ENCODE results near the gene PPP2R5E. TPM values are rescaled to one million over a fixed set of nuclear protein-coding genes. Genes with fewer than 3 reads are reported as not detected.

PPP2R5E gene
- total RNA-seq, 1 experiment from 2014 or later: 45.0 TPM

- ATAC-seq (no peak), DNase-seq (ENCODE audit: low read depth, low spot score) (no peak)
- RAD21 ChIA-PET (ENCODE audit: low non-redundant PET in 1 of 2, low total read pairs in 2 of 2, uncharacterized antibody in 2 of 2, unreplicated experiment in 2 of 2): no interaction called here
- intact Hi-C loops (cut with micrococcal nuclease): no loop called here
- BruUV-seq (replicated peaks): no TSS peak
- H3K27me3 ChIP-seq (ENCODE audit: insufficient read depth, low read length): no peaks in the 10 kb centered on the region
- peaks cover 14 to 25% of the 10 kb centered on the region in 2 experiments for H3K4me1 ChIP-seq (ENCODE audit: control insufficient read depth in 1 of 2, insufficient read depth in 2 of 2, low read length in 2 of 2)
- H3K4me3 ChIP-seq (replicated peaks in 1 of 2; ENCODE audit: low read depth in 1 of 2, low read length in 2 of 2): no peak overlapping the region
- POLR2A ChIA-PET: no interaction called here
- H2AFZ ChIP-seq (ENCODE audit: low read depth, low read length, poor library complexity, severe bottlenecking): no peak overlapping the region
- CTCF ChIA-PET: no interaction called here
- H3K79me2 ChIP-seq (ENCODE audit: insufficient read depth, low read length): peaks cover 86% of the 10 kb centered on the region
- no peaks in the 10 kb centered on the region for H3K36me3 ChIP-seq (ENCODE audit: control insufficient read depth in 1 of 2, insufficient read depth in 2 of 2, low read length in 2 of 2)
- H3K9me2 ChIP-seq (ENCODE audit: insufficient read depth): no peaks in the 10 kb centered on the region
- no peaks in the 10 kb centered on the region for H3K9me3 ChIP-seq (ENCODE audit: control insufficient read depth in 1 of 2, insufficient read depth in 1 of 2, low read depth in 1 of 2, low read length in 2 of 2)
- TF ChIP-seq EZH2phosphoT487 (IDR thresholded peaks at IDR 0.05; ENCODE audit: borderline replicate concordance) (no peak), ZNF274 (IDR thresholded peaks at IDR 0.05; ENCODE audit: low read depth, low read length) (no peak), ZFX (IDR thresholded peaks at IDR 0.05) (no peak), POLR2AphosphoS5 (IDR thresholded peaks at IDR 0.05; ENCODE audit: low read depth, low read length) (no peak), CTCF (IDR thresholded peaks at IDR 0.05 in 2 of 3, conservative IDR thresholded peaks at IDR 0.05 in 1 of 3; ENCODE audit: borderline replicate concordance in 1 of 3, insufficient read depth in 1 of 3, low read depth in 2 of 3, low read length in 2 of 3) (no peak), FOSL1 (IDR thresholded peaks at IDR 0.05; ENCODE audit: low read depth) (no peak), MAX (IDR thresholded peaks at IDR 0.05) (no peak)
- H3K27ac ChIP-seq (ENCODE audit: low read depth, low read length): no peak overlapping the region
- H3K4me2 ChIP-seq (ENCODE audit: low read length): no peak overlapping the region
- no peak overlapping the region for H3K9ac ChIP-seq (ENCODE audit: low read length)
- H4K20me1 ChIP-seq (ENCODE audit: insufficient read depth): no peaks in the 10 kb centered on the region; the same call in 1 of the 2 replicates
Measured at GRCh38 chr14:63480599-63480998, 62.6 kb downstream of the PPP2R5E start.

- Histone ChIP-seq H3K27me3 (ENCODE audit: insufficient read depth, low read length) (no peaks in the 10 kb centered on the region), H3K9me3 (ENCODE audit: control insufficient read depth in 1 of 2, insufficient read depth in 1 of 2, low read depth in 1 of 2, low read length in 2 of 2) (no peaks in the 10 kb centered on the region), H3K36me3 (ENCODE audit: control insufficient read depth in 1 of 2, insufficient read depth in 2 of 2, low read length in 2 of 2) (no peaks in the 10 kb centered on the region), H3K4me1 (ENCODE audit: control insufficient read depth in 1 of 2, insufficient read depth in 2 of 2, low read length in 2 of 2) (peaks cover 21 to 33% of the 10 kb centered on the region in 2 experiments), H3K4me3 (replicated peaks in 1 of 2; ENCODE audit: low read depth in 1 of 2, low read length in 2 of 2) (no peak overlapping the region), H3K79me2 (ENCODE audit: insufficient read depth, low read length) (peaks cover 81% of the 10 kb centered on the region), H3K9me2 (ENCODE audit: insufficient read depth) (no peaks in the 10 kb centered on the region), H3K4me2 (ENCODE audit: low read length) (no peak overlapping the region), H3K27ac (ENCODE audit: low read depth, low read length) (no peak overlapping the region), H4K20me1 (ENCODE audit: insufficient read depth) (no peaks in the 10 kb centered on the region; the same call in none of the 2 replicates), H3K9ac (ENCODE audit: low read length) (no peak overlapping the region), H2AFZ (ENCODE audit: low read depth, low read length, poor library complexity, severe bottlenecking) (no peak overlapping the region)
- DNase-seq (ENCODE audit: low read depth, low spot score) (no peak), ATAC-seq (no peak)
- TF ChIP-seq ZFX (IDR thresholded peaks at IDR 0.05): no peak
- no peak for TF ChIP-seq POLR2A (IDR thresholded peaks at IDR 0.05; ENCODE audit: borderline replicate concordance, extremely low read depth, insufficient read depth, insufficient read length)
- TF ChIP-seq ATF3 (IDR thresholded peaks at IDR 0.05): no peak
- no peak for TF ChIP-seq ZBTB33 (IDR thresholded peaks at IDR 0.05; ENCODE audit: extremely low read depth, insufficient replicate concordance, low read length)
- ChIA-PET RAD21 (ENCODE audit: low non-redundant PET in 1 of 2, low total read pairs in 2 of 2, uncharacterized antibody in 2 of 2, unreplicated experiment in 2 of 2) (no interaction called here), CTCF (no interaction called here), POLR2A (interaction anchor here (1.2 kb wide), 1 partner anchor 65 kb away, joined by 3 read pairs; the partner anchor contains the start of gene PPP2R5E)
- no TSS peak for BruUV-seq (replicated peaks)
- intact Hi-C loops (cut with micrococcal nuclease): no loop called here
Measured at GRCh38 chr14:63478437-63478852, 64.7 kb downstream of the PPP2R5E start.
